Skeletal muscle tissue (tissue), 4 donors: Measurements from ENCODE around the gene DNAH7. TPM values are rescaled to one million over a fixed set of nuclear protein-coding genes. Genes with fewer than 3 reads are reported as not detected.

Experiments
- H3K27ac ChIP-seq: one replicate; pipeline ENCODE4 v1.7.0; 2013; ENCODE audit warnings: mild to moderate bottlenecking, low read depth, low read length, inconsistent platforms
- H3K27me3 ChIP-seq, 3 donors: one replicate each; pipeline ENCODE4 v1.7.0; 2013; ENCODE audit warnings: low read length in 3 of 3; ENCODE audit not compliant: control insufficient read depth in 3 of 3, insufficient read depth in 3 of 3
- H3K36me3 ChIP-seq, 3 donors: one replicate each; pipeline ENCODE4 v1.7.0; 2013; ENCODE audit warnings: low read length in 3 of 3; ENCODE audit not compliant: control insufficient read depth in 3 of 3, insufficient read depth in 3 of 3
- H3K4me1 ChIP-seq, 3 donors: one replicate each; pipeline ENCODE4 v1.7.0; 2013; ENCODE audit warnings: low read length in 3 of 3, mild to moderate bottlenecking in 3 of 3; ENCODE audit not compliant: control insufficient read depth in 3 of 3, insufficient read depth in 3 of 3
- H3K4me3 ChIP-seq, 3 donors: one replicate each; pipeline ENCODE4 v1.7.0; 2013; ENCODE audit warnings: low read length in 3 of 3
- H3K9ac ChIP-seq, 3 donors: one replicate each; pipeline ENCODE4 v1.7.0; 2013; ENCODE audit warnings: low read length in 3 of 3, mild to moderate bottlenecking in 3 of 3, moderate library complexity in 2 of 3, low read depth in 1 of 3
- H3K9me3 ChIP-seq, 3 donors: one replicate each; pipeline ENCODE4 v1.7.0; 2013; ENCODE audit warnings: low read length in 3 of 3; ENCODE audit not compliant: control insufficient read depth in 3 of 3
- total RNA-seq: library from RNA; depleted of rRNA; stranded (reverse); fragments of >200 nt; gene quantifications from one replicate; pipeline ENCODE4 v1.2.3, GENCODE V29; 2014
- donor health status: Osteomylitis.

The DNAH7 gene
- total RNA-seq, 1 donor from 2014 or later: under 0.01 TPM

- H3K36me3 ChIP-seq: no peaks in the 10 kb centered on the region
- H3K27me3 ChIP-seq: no peaks in the 10 kb centered on the region
- H3K9ac ChIP-seq: no peak overlapping the region
- H3K27ac ChIP-seq: no peak overlapping the region
- H3K4me3 ChIP-seq: no peak overlapping the region
- no peaks in the 10 kb centered on the region for H3K9me3 ChIP-seq
- no peaks in the 10 kb centered on the region for H3K4me1 ChIP-seq
These were observed 14.0 kb downstream of the DNAH7 start for GRCh38 chr2:196054631-196055030.

GRCh38 chr2:196046123-196046917 is 22.3 kb downstream of the DNAH7 start:
- no peaks in the 10 kb centered on the region for H3K27me3 ChIP-seq
- H3K27ac ChIP-seq: no peak overlapping the region
- H3K4me3 ChIP-seq: no peak overlapping the region
- H3K4me1 ChIP-seq: no peaks in the 10 kb centered on the region
- H3K36me3 ChIP-seq: no peaks in the 10 kb centered on the region
- H3K9me3 ChIP-seq: no peaks in the 10 kb centered on the region
- H3K9ac ChIP-seq: no peak overlapping the region

GRCh38 chr2:196041786-196042185 is 26.9 kb downstream of the DNAH7 start:
- no peaks in the 10 kb centered on the region for H3K4me1 ChIP-seq
- no peaks in the 10 kb centered on the region for H3K27me3 ChIP-seq
- no peaks in the 10 kb centered on the region for H3K9me3 ChIP-seq
- no peak overlapping the region for H3K27ac ChIP-seq
- no peaks in the 10 kb centered on the region for H3K36me3 ChIP-seq
- H3K9ac ChIP-seq: no peak overlapping the region
- H3K4me3 ChIP-seq: no peak overlapping the region

- Histone ChIP-seq H3K9me3 (no peaks in the 10 kb centered on the region), H3K9ac (no peak overlapping the region), H3K27ac (no peak overlapping the region), H3K4me3 (no peak overlapping the region), H3K36me3 (no peaks in the 10 kb centered on the region), H3K4me1 (no peaks in the 10 kb centered on the region), H3K27me3 (no peaks in the 10 kb centered on the region)
These were observed 28.4 kb downstream of the DNAH7 start for GRCh38 chr2:196040218-196040617.

GRCh38 chr2:196036442-196036841 is 32.2 kb downstream of the DNAH7 start:
- no peaks in the 10 kb centered on the region for H3K9me3 ChIP-seq
- no peaks in the 10 kb centered on the region for H3K4me1 ChIP-seq
- H3K27ac ChIP-seq: no peak overlapping the region
- no peaks in the 10 kb centered on the region for H3K27me3 ChIP-seq
- H3K9ac ChIP-seq: no peak overlapping the region
- H3K4me3 ChIP-seq: no peak overlapping the region
- no peaks in the 10 kb centered on the region for H3K36me3 ChIP-seq

- no peaks in the 10 kb centered on the region for H3K4me1 ChIP-seq
- no peak overlapping the region for H3K9ac ChIP-seq
- no peaks in the 10 kb centered on the region for H3K36me3 ChIP-seq
- H3K9me3 ChIP-seq: no peaks in the 10 kb centered on the region
- no peak overlapping the region for H3K27ac ChIP-seq
- no peaks in the 10 kb centered on the region for H3K27me3 ChIP-seq
- no peak overlapping the region for H3K4me3 ChIP-seq
These were observed 50.6 kb downstream of the DNAH7 start for GRCh38 chr2:196018037-196018436.

GRCh38 chr2:196012314-196012713 is 56.3 kb downstream of the DNAH7 start:
- H3K36me3 ChIP-seq: no peaks in the 10 kb centered on the region
- H3K9me3 ChIP-seq: peaks cover 0 to 4% (median 0%) of the 10 kb centered on the region in 3 donors
- no peak overlapping the region for H3K4me3 ChIP-seq
- H3K9ac ChIP-seq: no peak overlapping the region
- no peak overlapping the region for H3K27ac ChIP-seq
- H3K27me3 ChIP-seq: no peaks in the 10 kb centered on the region
- no peaks in the 10 kb centered on the region for H3K4me1 ChIP-seq

- Histone ChIP-seq H3K36me3 (no peaks in the 10 kb centered on the region), H3K27ac (no peak overlapping the region), H3K9me3 (no peaks in the 10 kb centered on the region), H3K27me3 (no peaks in the 10 kb centered on the region), H3K4me3 (no peak overlapping the region), H3K9ac (no peak overlapping the region), H3K4me1 (no peaks in the 10 kb centered on the region)
These were observed 68.1 kb downstream of the DNAH7 start for GRCh38 chr2:196000551-196000950.

GRCh38 chr2:195998070-195998469 is 70.6 kb downstream of the DNAH7 start:
- Histone ChIP-seq H3K27ac (no peak overlapping the region), H3K27me3 (no peaks in the 10 kb centered on the region), H3K36me3 (no peaks in the 10 kb centered on the region), H3K4me1 (no peaks in the 10 kb centered on the region), H3K4me3 (no peak overlapping the region), H3K9me3 (no peaks in the 10 kb centered on the region), H3K9ac (no peak overlapping the region)

GRCh38 chr2:195995499-195995898 is 73.1 kb downstream of the DNAH7 start:
- H3K36me3 ChIP-seq: no peaks in the 10 kb centered on the region
- H3K4me3 ChIP-seq: no peak overlapping the region
- no peaks in the 10 kb centered on the region for H3K27me3 ChIP-seq
- no peaks in the 10 kb centered on the region for H3K9me3 ChIP-seq
- H3K27ac ChIP-seq: no peak overlapping the region
- H3K9ac ChIP-seq: no peak overlapping the region
- no peaks in the 10 kb centered on the region for H3K4me1 ChIP-seq
